Measurements from ENCODE around the gene MMP21.

Gene MMP21, protein sequence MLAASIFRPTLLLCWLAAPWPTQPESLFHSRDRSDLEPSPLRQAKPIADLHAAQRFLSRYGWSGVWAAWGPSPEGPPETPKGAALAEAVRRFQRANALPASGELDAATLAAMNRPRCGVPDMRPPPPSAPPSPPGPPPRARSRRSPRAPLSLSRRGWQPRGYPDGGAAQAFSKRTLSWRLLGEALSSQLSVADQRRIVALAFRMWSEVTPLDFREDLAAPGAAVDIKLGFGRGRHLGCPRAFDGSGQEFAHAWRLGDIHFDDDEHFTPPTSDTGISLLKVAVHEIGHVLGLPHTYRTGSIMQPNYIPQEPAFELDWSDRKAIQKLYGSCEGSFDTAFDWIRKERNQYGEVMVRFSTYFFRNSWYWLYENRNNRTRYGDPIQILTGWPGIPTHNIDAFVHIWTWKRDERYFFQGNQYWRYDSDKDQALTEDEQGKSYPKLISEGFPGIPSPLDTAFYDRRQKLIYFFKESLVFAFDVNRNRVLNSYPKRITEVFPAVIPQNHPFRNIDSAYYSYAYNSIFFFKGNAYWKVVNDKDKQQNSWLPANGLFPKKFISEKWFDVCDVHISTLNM

GRCh38 chr10:125775491-125776106 is at the start of gene MMP21:
MMP21 (minus strand) TSS chr10:125775821; CDS start chr10:125775821, 0 bp downstream.
- DNase-seq, result no peak

GRCh38 chr10:125824736-125825135 is 49.1 kb upstream of the MMP21 start:
- DNase-seq, result peak; percentile 54

DNA sequence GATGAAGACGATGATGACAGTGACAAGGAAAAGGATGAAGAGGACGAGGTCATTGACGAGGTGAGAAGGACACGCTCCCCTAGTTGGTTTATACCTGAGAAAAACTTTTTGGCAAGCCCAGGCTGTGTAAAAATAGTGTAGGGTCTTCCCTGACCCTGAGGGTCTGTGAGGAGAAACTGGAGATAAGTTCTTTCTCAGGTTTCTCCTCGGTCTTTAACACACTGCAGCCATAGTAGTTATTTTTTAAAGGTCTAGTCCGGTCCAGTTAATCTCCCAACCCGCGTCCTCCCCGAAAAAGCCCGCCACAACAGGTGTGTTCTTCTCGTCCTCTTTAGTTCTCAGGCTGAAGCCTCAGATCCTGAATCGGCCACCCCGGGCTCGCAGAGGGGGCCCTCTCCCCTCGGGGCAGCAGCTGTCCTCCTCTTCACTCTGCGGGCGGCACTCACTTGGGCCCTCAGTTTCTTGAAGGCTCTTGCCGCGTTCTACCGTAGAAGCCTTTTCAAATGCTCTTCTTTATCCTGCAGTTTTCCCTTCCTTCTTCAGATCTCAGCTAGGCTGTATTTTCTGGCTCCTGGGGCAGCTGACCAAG is 48.1 kb upstream of the MMP21 start:
- DNase-seq, result no peak

- DNase-seq, result peak; percentile 87
Measured at GRCh38 chr10:125822878-125823662, 47.4 kb upstream of the MMP21 start, which contains the start of the genes BCCIP and UROS. BCCIP (plus strand) TSS chr10:125823546; CDS start chr10:125823558, 12 bp downstream. UROS (minus strand) TSS chr10:125823258; CDS start chr10:125816499, 6,759 bp downstream.

- no peak for DNase-seq
Measured at GRCh38 chr10:125820701-125821100, 45.1 kb upstream of the MMP21 start.

DNA sequence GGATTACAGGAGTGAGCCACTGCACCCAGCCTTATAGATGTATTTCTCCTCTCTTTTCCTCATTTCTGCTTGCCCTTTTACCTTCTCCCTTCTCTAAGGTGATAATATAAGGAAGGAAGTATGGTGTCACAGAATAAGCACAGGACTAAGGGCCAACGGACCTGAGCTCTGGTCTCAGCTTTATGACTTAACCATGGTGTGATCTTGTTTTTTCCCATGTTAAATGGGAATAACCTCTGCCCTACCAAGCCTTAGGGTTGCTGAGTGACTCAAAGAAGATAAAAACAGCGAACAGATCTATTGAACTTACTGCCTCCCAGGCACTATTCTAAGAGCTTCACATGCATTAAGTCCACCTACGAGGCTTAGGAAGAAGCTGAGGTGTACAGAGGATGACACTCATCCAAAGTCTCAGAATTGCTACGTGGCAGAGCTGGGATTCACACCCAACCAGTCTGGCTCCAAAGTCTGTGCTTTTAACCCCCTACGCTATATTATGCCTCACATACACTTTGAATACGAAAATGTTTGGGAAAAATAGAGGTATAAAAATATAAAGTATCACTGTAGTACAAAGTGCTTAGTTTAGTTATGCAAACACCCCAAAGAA is 41.8 kb upstream of the MMP21 start:
- no peak for DNase-seq

GRCh38 chr10:125816548-125816947 is 40.9 kb upstream of the MMP21 start:
- DNase-seq, result no peak

DNA sequence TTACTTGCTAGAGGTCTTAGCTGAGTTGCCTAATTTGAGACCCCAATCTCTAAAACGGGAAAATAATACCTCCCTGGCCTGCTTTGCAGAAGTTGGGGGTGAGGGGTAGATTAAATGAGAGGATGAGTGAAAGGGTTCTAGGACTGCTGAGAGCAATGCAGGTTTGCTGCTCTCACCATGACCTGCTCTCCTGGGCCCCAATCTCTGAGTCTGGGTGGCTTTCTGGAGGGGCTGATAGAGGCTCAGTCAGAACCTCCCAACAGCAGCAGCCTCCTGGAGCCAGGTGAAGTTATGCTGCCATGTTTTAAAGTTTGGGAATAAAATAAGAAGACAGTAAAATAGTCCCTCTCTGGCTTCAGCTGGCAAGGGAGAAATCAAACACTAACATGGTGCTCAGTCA is 40.1 kb upstream of the MMP21 start:
- DNase-seq, result no peak

GRCh38 chr10:125812128-125812750 is 36.6 kb upstream of the MMP21 start:
- peak; percentile 68 for DNase-seq

- peak; percentile 49 for DNase-seq
Measured at GRCh38 chr10:125811251-125811650, 35.6 kb upstream of the MMP21 start.

DNA sequence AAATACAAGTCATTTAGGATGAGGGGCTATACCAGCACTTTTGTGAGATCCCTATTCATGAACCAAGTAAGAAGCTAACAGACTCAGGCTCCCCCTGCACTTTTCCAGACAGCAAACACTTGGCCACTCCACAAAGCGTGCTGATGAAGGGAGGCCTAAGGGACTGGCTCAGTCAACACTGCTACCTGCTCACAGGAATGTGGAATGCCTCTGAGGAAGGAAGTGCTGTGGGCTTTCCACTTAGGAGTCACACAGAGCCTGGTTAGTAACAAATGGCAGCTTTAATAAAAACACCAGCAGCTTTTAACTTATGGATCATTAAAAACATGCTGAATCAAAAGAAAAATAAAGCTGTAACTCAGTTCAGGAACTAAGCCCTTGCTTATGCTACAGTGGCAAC is 32.4 kb upstream of the MMP21 start:
- DNase-seq, result no peak

DNA sequence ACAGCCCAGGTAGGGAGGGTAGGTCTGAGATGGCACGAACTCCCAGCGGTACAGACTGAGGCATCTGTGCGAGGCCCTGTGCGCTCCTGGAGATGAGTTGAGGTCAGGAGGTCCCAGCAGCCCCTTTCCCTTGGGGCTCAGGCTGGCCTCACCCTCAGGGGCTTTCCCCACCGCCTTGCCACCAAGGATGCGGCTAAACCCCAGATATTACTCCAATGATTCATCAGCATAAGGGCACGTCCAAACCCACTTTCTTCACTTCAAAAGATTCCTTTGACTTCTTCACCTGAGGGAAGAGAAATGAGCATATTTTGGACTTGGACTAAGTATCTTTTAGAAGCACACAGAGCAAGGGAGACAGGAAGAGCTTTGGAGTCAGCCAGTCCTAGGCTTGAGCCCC is 27.1 kb upstream of the MMP21 start:
- no peak for DNase-seq

- no peak for DNase-seq
Measured at GRCh38 chr10:125802131-125802530, 26.5 kb upstream of the MMP21 start.

GRCh38 chr10:125801574-125801973 is 26.0 kb upstream of the MMP21 start:
- DNase-seq, result no peak

GRCh38 chr10:125799451-125800182 is 24.0 kb upstream of the MMP21 start:
- DNase-seq, result no peak

- no peak for DNase-seq
Measured at GRCh38 chr10:125797994-125798662, 22.5 kb upstream of the MMP21 start.

DNA sequence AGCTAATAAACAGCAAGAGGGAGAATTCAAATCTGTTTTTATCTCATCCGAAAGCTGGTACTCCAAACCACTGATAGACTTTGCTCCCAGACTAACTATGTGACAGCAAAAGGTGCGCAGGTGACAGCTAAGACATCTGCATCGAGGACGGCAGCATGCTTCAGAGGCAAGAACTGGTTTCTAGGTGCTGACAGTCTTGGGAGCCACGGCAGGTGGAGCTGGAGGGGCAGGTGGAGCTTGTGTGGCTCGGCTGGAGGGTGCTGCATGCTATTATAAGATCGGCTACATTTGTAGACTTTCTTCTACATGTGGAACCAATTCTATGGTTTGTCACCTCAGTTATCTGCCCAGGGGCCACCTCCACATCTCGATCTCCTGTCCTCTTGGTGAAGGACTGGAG is 21.8 kb upstream of the MMP21 start:
- no peak for DNase-seq

DNA sequence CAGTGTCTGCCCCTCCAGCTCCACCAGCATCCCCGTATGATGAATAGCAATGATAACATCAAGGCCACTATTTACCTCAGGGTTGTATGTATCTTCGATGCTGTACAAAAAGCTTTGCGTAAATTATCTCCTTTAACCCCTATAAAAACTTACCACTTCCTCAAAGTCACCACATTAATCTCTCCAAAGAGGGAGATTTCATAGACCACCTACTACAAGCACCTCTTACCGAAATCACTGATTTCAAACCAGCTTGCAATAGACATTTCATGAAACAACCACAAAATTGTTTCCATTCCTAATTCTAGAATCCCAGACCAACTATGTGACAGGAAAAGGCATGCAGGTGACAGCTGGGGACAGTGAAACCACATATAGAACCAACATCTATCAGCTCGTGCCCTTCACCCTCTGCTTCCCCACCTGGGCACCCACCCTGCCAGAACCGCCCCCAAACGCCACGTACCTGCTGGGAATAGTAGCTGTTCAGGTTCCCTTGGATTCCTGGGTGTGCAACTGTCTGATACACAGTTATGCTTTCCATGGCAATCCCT is 20.1 kb upstream of the MMP21 start:
- DNase-seq, result no peak

DNA sequence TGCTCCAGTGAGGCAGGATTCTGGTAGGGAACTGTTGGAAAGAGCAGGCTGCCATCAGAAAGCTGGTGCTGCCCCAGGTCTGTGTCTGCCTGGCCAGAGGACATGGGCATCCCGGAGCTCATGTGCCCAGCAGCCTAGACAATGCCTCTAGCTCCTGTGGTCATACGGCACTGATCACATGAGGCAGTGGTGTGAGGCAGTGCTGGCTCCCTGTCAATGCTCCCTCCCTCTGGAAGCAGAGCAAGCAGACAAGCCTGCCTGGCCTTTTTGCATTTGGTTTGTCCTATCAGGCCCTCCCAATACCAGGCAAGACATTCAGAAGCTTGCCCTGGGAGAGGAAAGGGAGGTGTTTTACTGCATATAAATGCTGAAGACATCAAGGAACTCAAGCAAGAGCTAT is 19.5 kb upstream of the MMP21 start:
- no peak for DNase-seq

Measured in fibroblast of skin of right quadriceps (primary cell).